ENCODE results near the gene PAN2.
"Not testable (repeated sequence)": the region's sequence is repeated elsewhere in the genome, so short reads cannot be mapped to it uniquely, and the experiment has no call there.

Gene PAN2

DNA sequence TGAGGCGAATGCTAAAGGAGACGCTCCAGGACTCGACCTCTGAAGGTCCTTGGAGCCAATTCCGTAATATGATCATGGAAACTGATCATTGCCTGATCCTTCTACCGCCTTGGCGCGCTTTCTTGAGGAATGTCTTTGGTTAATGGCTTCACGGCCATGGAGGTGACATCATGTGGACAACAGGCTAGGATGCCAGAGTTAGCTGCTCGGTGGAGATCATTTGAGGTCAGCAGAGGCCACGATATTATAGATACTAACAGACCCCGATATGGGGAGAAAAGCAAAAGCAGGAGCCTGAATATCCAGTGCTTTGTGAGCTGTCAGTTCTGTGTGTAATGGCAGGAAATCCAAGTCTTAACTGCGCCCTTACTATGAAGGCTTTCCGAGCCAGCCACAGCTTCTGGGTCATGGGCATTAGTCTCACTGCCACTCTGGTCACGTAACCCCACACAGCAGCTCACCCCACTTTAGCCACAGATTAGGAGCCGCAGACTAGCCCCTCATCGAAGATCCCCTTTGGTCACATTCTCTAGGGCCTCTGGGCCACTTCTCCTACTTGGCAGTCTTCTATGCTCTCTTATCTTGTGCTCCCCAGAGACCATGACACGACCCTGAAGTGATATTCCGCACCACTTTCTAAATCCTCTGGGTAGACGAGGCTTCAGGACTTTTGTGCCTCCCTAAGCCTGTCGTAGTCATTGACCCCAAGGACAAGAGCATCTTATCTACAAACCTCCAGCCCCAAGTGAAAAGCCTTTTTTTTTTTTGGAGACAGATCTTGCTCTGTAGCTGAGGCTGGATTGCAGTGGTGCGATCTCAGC is 32.9 kb downstream of the PAN2 start:
- Histone ChIP-seq H3K9ac (ENCODE audit: low read depth, low read length) (peak overlapping the region; percentile 90), H3K36me3 (ENCODE audit: insufficient read depth, low read length) (peaks cover 19% of the 10 kb centered on the region), H3K4me2 (ENCODE audit: low read length) (peak overlapping the region; percentile 96), H3K27me3 (ENCODE audit: control insufficient read depth, insufficient read depth, low read length) (no peaks in the 10 kb centered on the region), H3K4me3 (ENCODE audit: low read length) (peak overlapping the region; percentile 94), H3K4me1 (ENCODE audit: control insufficient read depth, insufficient read depth, low read length) (peaks cover 28% of the 10 kb centered on the region), H3K9me3 (replicated peaks; ENCODE audit: low read length) (no peaks in the 10 kb centered on the region)

DNA sequence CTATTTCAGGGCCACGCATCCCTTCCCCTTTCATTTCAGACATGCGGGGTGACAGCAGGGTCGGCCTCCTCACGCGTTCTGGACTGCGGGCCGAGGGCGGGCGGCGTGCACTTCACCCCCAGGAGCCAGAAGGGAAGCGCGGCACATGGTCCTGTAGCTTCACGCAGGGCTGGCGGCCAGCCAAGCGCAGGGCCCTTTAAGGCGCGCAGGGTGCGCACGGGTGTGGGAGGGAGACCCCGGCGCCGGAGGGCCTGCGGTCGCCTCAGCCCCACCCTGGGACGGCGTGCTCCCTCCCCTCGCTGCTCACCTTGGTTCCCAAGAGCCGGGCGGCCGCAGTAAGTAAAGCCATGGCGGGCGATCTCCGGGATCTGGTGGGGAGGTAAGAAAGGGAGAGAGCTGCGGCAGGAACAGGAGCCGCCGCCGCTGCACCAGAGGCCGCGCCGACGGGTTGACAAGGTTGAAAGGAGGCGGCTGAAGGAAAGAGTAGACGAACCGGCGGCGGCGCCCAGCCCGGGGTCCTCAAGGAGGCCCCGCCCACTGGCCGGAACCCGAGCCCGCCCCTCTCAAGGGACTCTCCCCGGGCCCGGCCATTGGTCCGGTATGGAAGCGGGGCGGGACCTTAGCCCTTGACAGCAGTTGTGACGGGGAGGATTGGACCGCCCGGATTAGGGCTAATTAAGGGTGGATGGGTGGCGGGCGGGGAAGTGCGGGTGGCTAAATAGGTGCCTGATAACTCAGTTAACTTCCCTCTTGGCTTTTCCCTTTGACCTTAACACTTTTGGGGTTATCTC is 33.8 kb downstream of the PAN2 start, which contains the start of gene CS:
CS (minus strand) TSS at position 478 of the 791 bp plus-strand sequence; CDS start at position 349, 129 bp downstream.
- H3K36me3 ChIP-seq (ENCODE audit: insufficient read depth, low read length) = peaks cover 19% of the 10 kb centered on the region
- peak within 1 kb of the TSS; percentile 94 for H3K4me3 ChIP-seq (ENCODE audit: low read length)
- peaks cover 28% of the 10 kb centered on the region for H3K4me1 ChIP-seq (ENCODE audit: control insufficient read depth, insufficient read depth, low read length)
- H3K27me3 ChIP-seq (ENCODE audit: control insufficient read depth, insufficient read depth, low read length) = no peaks in the 10 kb centered on the region
- H3K4me2 ChIP-seq (ENCODE audit: low read length) = peak within 1 kb of the TSS; percentile 96
- no peaks in the 10 kb centered on the region for H3K9me3 ChIP-seq (replicated peaks; ENCODE audit: low read length)
- peak within 1 kb of the TSS; percentile 90 for H3K9ac ChIP-seq (ENCODE audit: low read depth, low read length)

DNA sequence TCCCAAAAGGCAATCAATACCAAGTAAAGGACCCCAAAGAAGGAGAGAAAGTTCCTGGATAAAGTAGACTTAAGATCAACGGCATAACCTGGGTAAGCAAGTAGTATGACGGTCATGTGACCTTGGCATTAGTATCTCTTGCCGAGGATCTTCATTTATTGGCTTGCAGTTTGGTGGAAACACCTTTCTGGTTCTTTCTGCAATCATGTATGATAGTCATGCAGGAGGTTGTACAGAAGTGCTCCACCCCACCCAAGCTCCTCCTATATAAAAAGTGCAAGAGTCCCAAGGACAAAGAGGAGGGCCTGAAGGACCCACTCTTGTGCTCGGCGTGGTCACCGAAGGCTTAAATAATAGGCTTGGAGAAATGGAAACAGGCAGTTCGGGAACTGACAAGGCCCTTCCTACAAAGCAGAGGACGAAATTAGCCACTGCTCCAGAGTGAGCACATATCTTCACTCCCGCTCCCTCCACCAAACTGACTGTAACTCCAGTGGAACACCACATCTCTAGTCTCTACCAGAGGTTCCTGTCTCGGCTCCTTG is 34.4 kb downstream of the PAN2 start:
- peaks cover 28% of the 10 kb centered on the region for H3K4me1 ChIP-seq (ENCODE audit: control insufficient read depth, insufficient read depth, low read length)
- H3K4me2 ChIP-seq (ENCODE audit: low read length) = peak overlapping the region; percentile 83
- H3K36me3 ChIP-seq (ENCODE audit: insufficient read depth, low read length) = peaks cover 19% of the 10 kb centered on the region
- H3K27me3 ChIP-seq (ENCODE audit: control insufficient read depth, insufficient read depth, low read length) = no peaks in the 10 kb centered on the region
- H3K4me3 ChIP-seq (ENCODE audit: low read length) = peak overlapping the region; percentile 94
- H3K9ac ChIP-seq (ENCODE audit: low read depth, low read length) = peak overlapping the region; percentile 90
- H3K9me3 ChIP-seq (replicated peaks; ENCODE audit: low read length) = no peaks in the 10 kb centered on the region

DNA sequence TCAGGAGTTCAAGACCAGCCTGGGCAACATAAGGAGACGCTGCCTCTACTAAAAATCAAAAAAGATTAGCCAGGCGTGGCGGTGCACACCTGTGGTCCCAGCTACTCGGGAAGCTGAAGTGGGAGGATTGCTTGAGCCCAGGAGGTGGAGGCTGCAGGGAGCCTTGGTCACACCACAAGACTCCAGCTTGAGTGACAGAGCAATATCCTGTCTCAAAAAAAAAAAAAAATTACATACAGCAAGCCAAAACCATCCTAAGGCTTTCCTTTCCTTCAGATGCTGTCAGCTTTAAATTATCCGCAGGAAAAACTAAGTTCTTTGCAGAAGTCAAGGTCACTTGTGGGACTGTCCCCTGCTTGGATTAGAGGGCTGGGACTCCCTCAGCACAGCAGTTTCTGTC is 35.0 kb downstream of the PAN2 start:
- no peaks in the 10 kb centered on the region for H3K9me3 ChIP-seq (replicated peaks; ENCODE audit: low read length)
- H3K36me3 ChIP-seq (ENCODE audit: insufficient read depth, low read length) = peaks cover 19% of the 10 kb centered on the region
- peak overlapping the region; percentile 94 for H3K4me3 ChIP-seq (ENCODE audit: low read length)
- H3K27me3 ChIP-seq (ENCODE audit: control insufficient read depth, insufficient read depth, low read length) = no peaks in the 10 kb centered on the region
- peak overlapping the region; percentile 83 for H3K4me2 ChIP-seq (ENCODE audit: low read length)
- H3K9ac ChIP-seq (ENCODE audit: low read depth, low read length) = peak overlapping the region; percentile 90
- peaks cover 28% of the 10 kb centered on the region for H3K4me1 ChIP-seq (ENCODE audit: control insufficient read depth, insufficient read depth, low read length)

DNA sequence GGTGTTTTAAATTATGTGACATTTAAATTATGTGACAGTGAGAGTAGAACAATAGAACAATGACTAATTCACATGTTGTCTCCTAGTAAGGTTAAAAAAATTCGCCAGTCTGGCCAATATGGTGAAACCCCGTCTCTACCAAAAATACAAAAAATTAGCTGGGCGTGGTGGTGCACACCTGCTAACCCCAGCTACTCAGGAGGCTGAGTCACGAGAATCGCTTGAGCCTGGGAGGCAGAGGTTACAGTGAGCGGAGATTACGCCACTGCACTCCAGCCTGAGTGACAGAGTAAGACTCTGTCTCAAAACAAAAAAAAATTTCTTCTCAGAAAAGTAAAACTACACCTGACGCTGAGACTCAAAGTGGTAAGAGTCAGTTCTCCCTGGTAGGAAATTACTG is 36.4 kb downstream of the PAN2 start:
- peaks cover 28% of the 10 kb centered on the region for H3K4me1 ChIP-seq (ENCODE audit: control insufficient read depth, insufficient read depth, low read length)
- H3K4me3 ChIP-seq (ENCODE audit: low read length) = no peak overlapping the region
- H3K36me3 ChIP-seq (ENCODE audit: insufficient read depth, low read length) = peaks cover 19% of the 10 kb centered on the region
- H3K9me3 ChIP-seq (replicated peaks; ENCODE audit: low read length) = no peaks in the 10 kb centered on the region
- H3K4me2 ChIP-seq (ENCODE audit: low read length) = no peak overlapping the region
- no peaks in the 10 kb centered on the region for H3K27me3 ChIP-seq (ENCODE audit: control insufficient read depth, insufficient read depth, low read length)
- no peak overlapping the region for H3K9ac ChIP-seq (ENCODE audit: low read depth, low read length)

DNA sequence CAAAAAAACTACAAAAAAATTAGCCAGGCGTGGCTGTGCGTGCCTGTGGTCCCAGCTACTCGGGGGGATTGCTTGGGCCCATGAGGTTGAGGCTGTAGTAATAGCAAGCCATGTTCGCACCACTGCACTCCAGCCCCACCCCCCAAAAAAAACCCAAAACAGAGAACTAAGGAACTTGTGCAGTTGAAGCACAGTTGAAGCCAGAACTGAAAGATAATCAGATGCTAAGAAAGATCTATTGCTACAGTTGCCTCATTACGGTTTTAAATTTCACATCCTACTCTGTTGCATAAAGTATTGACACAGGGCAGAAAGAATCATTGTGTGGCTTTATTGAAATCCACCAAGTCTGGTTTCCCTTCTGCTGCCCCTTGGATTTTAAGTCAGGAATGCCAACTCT is 37.5 kb downstream of the PAN2 start:
- H3K9ac ChIP-seq (ENCODE audit: low read depth, low read length) = no peak overlapping the region
- H3K9me3 ChIP-seq (replicated peaks; ENCODE audit: low read length) = no peaks in the 10 kb centered on the region
- peak overlapping the region; percentile 4 for H3K4me2 ChIP-seq (ENCODE audit: low read length)
- H3K27me3 ChIP-seq (ENCODE audit: control insufficient read depth, insufficient read depth, low read length) = no peaks in the 10 kb centered on the region
- peaks cover 24% of the 10 kb centered on the region for H3K36me3 ChIP-seq (ENCODE audit: insufficient read depth, low read length)
- H3K4me3 ChIP-seq (ENCODE audit: low read length) = no peak overlapping the region
- H3K4me1 ChIP-seq (ENCODE audit: control insufficient read depth, insufficient read depth, low read length) = peaks cover 28% of the 10 kb centered on the region

DNA sequence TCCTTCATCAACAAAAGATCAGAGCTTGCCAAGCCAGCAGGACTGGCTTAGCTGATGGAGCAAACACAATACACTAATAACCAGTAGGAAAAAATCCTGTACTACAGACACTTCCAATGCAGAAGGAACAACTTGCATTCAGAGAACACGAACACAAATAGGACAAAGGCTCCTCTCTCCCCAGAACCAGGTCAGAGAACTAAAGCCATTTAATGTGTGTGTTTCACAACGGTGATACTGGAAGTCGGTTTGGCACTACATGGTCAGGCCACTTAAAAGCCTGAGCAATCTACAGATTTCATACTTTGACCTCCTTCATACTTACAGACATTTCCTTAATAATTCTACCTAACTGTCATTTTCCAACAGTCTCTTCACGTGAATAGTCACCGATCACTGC is 40.0 kb downstream of the PAN2 start:
- H3K9me3 ChIP-seq (replicated peaks; ENCODE audit: low read length) = no peaks in the 10 kb centered on the region
- no peak overlapping the region for H3K4me3 ChIP-seq (ENCODE audit: low read length)
- no peaks in the 10 kb centered on the region for H3K27me3 ChIP-seq (ENCODE audit: control insufficient read depth, insufficient read depth, low read length)
- no peak overlapping the region for H3K4me2 ChIP-seq (ENCODE audit: low read length)
- peaks cover 31% of the 10 kb centered on the region for H3K36me3 ChIP-seq (ENCODE audit: insufficient read depth, low read length)
- peaks cover 14% of the 10 kb centered on the region for H3K4me1 ChIP-seq (ENCODE audit: control insufficient read depth, insufficient read depth, low read length)
- no peak overlapping the region for H3K9ac ChIP-seq (ENCODE audit: low read depth, low read length)

DNA sequence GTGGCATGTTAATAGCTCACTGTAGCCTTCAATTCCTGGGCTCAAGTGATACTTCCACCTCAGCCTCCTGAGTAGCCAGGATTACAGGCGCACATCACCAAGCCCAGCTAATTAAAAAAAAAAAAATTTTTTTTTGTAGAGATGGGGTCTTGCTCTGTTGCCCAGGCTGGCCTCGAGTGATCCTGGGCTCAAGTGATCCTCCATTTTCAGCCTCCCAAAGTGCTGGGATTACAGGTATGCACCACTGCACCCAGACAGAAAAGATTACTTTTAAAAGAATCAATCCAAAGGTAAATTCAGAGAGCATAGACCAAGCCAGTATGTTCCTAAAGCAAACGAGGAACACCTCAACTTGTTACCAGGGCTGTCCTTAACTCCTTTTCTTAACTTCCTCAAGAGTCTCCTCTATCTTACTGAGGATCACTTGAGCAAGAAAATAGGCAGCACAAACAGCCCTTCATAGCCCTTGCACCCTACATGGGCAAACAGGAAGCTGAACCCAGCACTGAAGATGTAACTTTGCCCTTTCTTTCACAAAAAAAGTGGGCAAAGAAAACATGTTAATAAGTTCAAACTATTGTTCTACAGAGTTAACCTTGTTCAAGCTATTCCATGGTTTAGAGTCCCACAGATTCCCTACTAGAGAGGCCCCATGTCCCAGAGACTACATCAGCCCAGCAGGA is 45.0 kb downstream of the PAN2 start:
- no peaks in the 10 kb centered on the region for H3K9me3 ChIP-seq (replicated peaks; ENCODE audit: low read length)

DNA sequence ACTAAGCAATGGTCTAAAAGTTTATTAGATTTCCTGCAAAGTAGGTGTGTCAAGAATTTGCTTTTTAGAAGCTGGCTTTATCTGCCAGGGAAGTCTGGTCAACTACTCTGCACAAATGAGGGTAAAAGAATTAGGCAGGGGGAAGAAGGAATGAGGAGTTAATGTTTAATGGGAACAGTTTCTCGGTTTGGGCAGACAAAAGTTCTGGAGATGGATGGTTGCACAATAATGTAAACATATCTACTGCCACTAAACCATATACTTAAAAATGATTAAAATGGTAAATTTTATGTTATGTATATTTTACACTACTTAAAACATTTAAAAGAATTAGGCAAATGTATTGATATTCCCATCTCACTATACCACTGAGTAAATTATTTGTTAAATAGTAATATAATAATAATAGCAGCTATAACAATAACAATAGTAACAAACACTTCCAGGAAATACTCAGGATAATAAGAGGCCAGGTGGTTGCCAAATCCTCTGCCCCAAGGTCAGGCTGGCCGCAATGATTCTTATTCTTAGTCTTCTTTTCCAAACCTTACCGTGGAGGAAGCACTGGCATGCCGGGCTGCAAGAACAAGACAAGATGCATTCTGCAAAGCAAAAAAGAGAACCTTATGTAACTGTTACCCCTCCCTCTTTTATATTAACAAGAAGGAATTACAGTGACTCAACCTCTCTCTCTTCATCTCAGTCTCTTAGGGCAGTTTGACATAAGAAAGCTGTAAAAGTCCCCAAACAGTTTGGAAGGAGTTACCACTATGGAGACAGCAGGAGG is 47.6 kb downstream of the PAN2 start:
- H3K9me3 ChIP-seq (replicated peaks; ENCODE audit: low read length) = no peaks in the 10 kb centered on the region
- no peak overlapping the region for H3K4me2 ChIP-seq (ENCODE audit: low read length)
- no peak overlapping the region for H3K9ac ChIP-seq (ENCODE audit: low read depth, low read length)
- no peaks in the 10 kb centered on the region for H3K27me3 ChIP-seq (ENCODE audit: control insufficient read depth, insufficient read depth, low read length)
- no peaks in the 10 kb centered on the region for H3K4me1 ChIP-seq (ENCODE audit: control insufficient read depth, insufficient read depth, low read length)
- no peak overlapping the region for H3K4me3 ChIP-seq (ENCODE audit: low read length)
- peaks cover 44% of the 10 kb centered on the region for H3K36me3 ChIP-seq (ENCODE audit: insufficient read depth, low read length)

More for the DNA sequence above, 45.0 kb downstream of the PAN2 start:
- no peak overlapping the region for H3K4me3 ChIP-seq (ENCODE audit: low read length)
- no peaks in the 10 kb centered on the region for H3K27me3 ChIP-seq (ENCODE audit: control insufficient read depth, insufficient read depth, low read length)
- peaks cover 28% of the 10 kb centered on the region for H3K36me3 ChIP-seq (ENCODE audit: insufficient read depth, low read length)
- no peak overlapping the region for H3K9ac ChIP-seq (ENCODE audit: low read depth, low read length)
- no peaks in the 10 kb centered on the region for H3K4me1 ChIP-seq (ENCODE audit: control insufficient read depth, insufficient read depth, low read length)
- H3K4me2 ChIP-seq (ENCODE audit: low read length) = no peak overlapping the region

DNA sequence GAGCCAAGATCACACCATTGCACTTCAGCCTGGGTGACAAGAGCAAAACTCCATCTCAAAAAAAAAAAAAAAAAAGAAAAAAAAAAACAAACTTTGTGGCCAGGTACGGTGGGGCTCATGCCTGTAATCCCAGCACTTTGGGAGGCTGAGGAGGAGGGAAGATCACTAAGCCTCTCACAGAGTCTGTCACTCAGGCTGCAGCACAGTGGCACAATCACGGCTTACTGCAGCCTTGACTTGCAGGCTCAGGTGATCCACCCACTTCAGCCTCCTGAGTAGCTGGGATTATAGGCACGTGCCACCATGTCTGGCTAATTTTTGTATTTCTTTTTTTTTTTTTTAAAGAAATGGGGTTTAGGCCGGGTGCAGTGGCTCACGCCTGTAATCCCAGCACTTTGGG is 49.5 kb downstream of the PAN2 start:
- peaks cover 48% of the 10 kb centered on the region for H3K36me3 ChIP-seq (ENCODE audit: insufficient read depth, low read length)
- H3K4me3 ChIP-seq (ENCODE audit: low read length); H3K4me2 ChIP-seq (ENCODE audit: low read length); H3K4me1 ChIP-seq (ENCODE audit: control insufficient read depth, insufficient read depth, low read length); H3K27me3 ChIP-seq (ENCODE audit: control insufficient read depth, insufficient read depth, low read length); H3K9ac ChIP-seq (ENCODE audit: low read depth, low read length); H3K9me3 ChIP-seq (replicated peaks; ENCODE audit: low read length): not testable (repeated sequence)

Data from skeletal muscle satellite cell (primary cell).